C4-2B (cell line): ENCODE results near the gene REEP6.

Source experiments
- ZFX ChIP-seq: fragments of 450-650 bp; IDR thresholded peaks from 2 replicates; pipeline ENCODE4 v1.6.1; 2017
- TF ChIP-seq, protein P1 (sequence below): fragments of 450-650 bp; conservative IDR thresholded peaks from 2 replicates; pipeline ENCODE4 v1.5.1; 2017; ENCODE audit warnings: mild to moderate bottlenecking

DNA sequence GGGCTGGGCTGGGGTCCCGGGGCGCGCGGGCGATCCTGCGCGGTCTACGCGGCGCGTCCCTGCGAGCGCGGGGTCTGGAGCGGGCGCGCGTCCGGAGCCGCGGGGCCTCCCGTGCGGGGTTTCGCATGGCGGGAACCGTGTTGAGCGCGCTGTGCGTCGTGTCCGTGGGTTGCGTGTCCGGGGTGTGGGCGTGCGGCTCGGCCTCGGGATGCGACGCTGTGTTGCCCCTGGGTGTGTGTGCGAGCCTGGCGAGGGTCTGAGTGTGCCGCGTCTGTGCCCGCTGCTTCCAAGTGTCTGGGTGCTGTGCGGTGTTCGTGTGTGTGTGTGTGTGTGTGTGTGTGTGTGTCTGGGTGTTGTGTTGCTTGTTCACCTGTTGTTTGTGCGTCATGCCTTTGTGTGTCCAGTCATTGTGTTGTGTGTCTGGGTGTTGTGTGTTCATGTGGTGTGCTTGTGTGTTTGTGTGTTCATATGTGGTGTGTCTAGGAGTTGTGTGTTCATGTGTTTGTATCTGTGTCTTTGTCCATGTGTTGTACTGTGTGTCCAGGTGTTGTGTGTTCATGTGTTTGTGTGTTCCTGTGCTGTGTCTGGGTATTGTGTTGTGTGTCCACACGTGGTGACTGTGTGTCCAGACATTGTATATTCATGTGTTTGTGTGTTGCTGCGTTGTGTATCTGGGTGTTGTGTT, 33.4 kb downstream of the REEP6 start:
- no peak for TF ChIP-seq ZFX
- TF ChIP-seq, protein P1, sequence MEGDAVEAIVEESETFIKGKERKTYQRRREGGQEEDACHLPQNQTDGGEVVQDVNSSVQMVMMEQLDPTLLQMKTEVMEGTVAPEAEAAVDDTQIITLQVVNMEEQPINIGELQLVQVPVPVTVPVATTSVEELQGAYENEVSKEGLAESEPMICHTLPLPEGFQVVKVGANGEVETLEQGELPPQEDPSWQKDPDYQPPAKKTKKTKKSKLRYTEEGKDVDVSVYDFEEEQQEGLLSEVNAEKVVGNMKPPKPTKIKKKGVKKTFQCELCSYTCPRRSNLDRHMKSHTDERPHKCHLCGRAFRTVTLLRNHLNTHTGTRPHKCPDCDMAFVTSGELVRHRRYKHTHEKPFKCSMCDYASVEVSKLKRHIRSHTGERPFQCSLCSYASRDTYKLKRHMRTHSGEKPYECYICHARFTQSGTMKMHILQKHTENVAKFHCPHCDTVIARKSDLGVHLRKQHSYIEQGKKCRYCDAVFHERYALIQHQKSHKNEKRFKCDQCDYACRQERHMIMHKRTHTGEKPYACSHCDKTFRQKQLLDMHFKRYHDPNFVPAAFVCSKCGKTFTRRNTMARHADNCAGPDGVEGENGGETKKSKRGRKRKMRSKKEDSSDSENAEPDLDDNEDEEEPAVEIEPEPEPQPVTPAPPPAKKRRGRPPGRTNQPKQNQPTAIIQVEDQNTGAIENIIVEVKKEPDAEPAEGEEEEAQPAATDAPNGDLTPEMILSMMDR, result no peak
